Erythroblast (primary cell): ENCODE measurements around the gene TUBAL3.

Experiments
- GATA1 ChIP-seq: IDR thresholded peaks from 2 replicates; pipeline ENCODE4 v1.6.1; 2011; ENCODE audit warnings: low read depth, mild to moderate bottlenecking, control low read depth, low read length, moderate library complexity
- POLR2A ChIP-seq: IDR thresholded peaks from 2 replicates; pipeline ENCODE4 v1.6.1; 2011; ENCODE audit warnings: mild to moderate bottlenecking, low read length

- TF ChIP-seq POLR2A = no peak
- TF ChIP-seq GATA1 = no peak
Measured at GRCh38 chr10:5402798-5403197, 1.8 kb downstream of the TUBAL3 start.
